ENCODE measurements around the gene RNPC3. TPM values are rescaled to one million over a fixed set of nuclear protein-coding genes. Genes with fewer than 3 reads are reported as not detected.
A peak's percentile ranks its signal among the peaks of the same experiment; 100 is the strongest.
"Not testable (repeated sequence)": the region's sequence is repeated elsewhere in the genome, so short reads cannot be mapped to it uniquely, and the experiment has no call there.

Gene RNPC3
- total RNA-seq, 4 donors from 2014 or later: 40.4 to 172 (median 70.6) TPM

DNA sequence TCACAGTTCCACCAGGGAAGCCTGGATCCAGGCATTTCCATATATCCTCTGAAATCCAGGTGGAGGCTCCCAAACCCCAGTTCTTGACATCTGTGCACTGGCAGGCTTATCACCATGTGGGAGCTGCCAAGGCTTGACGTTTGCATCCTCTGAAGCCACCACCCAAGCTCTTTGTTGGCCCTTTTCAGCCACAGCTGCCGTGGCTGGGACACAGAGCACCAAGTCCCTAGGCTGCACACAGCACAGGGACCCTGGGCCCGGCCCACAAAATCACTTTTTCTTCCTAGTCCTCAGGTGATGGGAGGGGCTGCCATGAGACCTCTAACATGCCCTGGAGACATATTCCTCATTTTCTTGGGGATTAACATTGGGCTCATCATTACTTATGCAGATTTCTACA, 22.3 kb downstream of the RNPC3 start:
- no peak for DNase-seq
- TF ChIP-seq, protein P1, sequence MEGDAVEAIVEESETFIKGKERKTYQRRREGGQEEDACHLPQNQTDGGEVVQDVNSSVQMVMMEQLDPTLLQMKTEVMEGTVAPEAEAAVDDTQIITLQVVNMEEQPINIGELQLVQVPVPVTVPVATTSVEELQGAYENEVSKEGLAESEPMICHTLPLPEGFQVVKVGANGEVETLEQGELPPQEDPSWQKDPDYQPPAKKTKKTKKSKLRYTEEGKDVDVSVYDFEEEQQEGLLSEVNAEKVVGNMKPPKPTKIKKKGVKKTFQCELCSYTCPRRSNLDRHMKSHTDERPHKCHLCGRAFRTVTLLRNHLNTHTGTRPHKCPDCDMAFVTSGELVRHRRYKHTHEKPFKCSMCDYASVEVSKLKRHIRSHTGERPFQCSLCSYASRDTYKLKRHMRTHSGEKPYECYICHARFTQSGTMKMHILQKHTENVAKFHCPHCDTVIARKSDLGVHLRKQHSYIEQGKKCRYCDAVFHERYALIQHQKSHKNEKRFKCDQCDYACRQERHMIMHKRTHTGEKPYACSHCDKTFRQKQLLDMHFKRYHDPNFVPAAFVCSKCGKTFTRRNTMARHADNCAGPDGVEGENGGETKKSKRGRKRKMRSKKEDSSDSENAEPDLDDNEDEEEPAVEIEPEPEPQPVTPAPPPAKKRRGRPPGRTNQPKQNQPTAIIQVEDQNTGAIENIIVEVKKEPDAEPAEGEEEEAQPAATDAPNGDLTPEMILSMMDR (IDR thresholded peaks at IDR 0.05): no peak
- TF ChIP-seq EP300 (IDR thresholded peaks at IDR 0.05; ENCODE audit: low read depth) (no peak), POLR2AphosphoS5 (IDR thresholded peaks at IDR 0.05) (no peak), POLR2A (IDR thresholded peaks at IDR 0.05) (no peak)
- Histone ChIP-seq H3K27ac (no peak overlapping the region), H3K9me3 (no peaks in the 10 kb centered on the region), H3K4me1 (no peaks in the 10 kb centered on the region), H3K4me3 (no peak overlapping the region), H3K27me3 (no peaks in the 10 kb centered on the region), H3K36me3 (peaks cover 0 to 92% (median 46%) of the 10 kb centered on the region in 4 donors)
- intact Hi-C loops (cut with DNase I; ENCODE audit: low total_unique reads): no loop called here
- 96 to 100% methylated on average over 1 to 3 of the region's 3 CpGs for WGBS, 2 donors (ENCODE audit: low coverage in 1 of 2)
- in situ Hi-C loops (cut with MboI; ENCODE audit: low pct_ligation_motif_present in 1 of 4, low pct_unique_long_range_greater_than_20kb in 1 of 4, low sequenced_read_pairs in 3 of 4): no loop called here

DNA sequence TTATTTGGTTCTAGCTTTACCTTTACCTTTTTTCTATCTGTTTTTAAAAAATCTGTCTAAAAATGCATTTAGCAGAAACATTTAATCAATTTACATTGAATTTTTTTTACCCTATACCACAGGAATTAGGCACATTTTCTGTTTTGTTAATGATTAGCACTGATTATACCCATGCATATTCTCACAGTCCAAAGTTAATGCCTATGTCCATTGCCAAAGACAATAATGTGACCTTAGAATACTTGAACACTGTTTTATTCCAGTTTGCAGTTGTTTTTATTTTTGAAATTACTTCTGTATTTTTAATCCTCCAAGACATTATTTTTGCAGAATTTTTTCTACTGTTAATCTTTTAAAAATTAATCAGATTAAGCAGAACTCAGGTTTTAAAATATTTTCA, 34.9 kb downstream of the RNPC3 start:
- TF ChIP-seq, protein P1 (IDR thresholded peaks at IDR 0.05): no peak
- TF ChIP-seq POLR2AphosphoS5 (IDR thresholded peaks at IDR 0.05) (no peak), EP300 (IDR thresholded peaks at IDR 0.05; ENCODE audit: low read depth) (no peak), POLR2A (IDR thresholded peaks at IDR 0.05) (no peak)
- H3K4me1 ChIP-seq: peaks cover 0 to 4% (median 2%) of the 10 kb centered on the region in 4 donors
- H3K27ac ChIP-seq: no peak overlapping the region
- no peaks in the 10 kb centered on the region for H3K27me3 ChIP-seq
- intact Hi-C loops (cut with DNase I; ENCODE audit: low total_unique reads): no loop called here
- H3K36me3 ChIP-seq: peaks cover 0 to 17% (median 2%) of the 10 kb centered on the region in 4 donors
- in situ Hi-C loops (cut with MboI; ENCODE audit: low pct_ligation_motif_present in 1 of 4, low pct_unique_long_range_greater_than_20kb in 1 of 4, low sequenced_read_pairs in 3 of 4): no loop called here
- no peak overlapping the region for H3K4me3 ChIP-seq
- no peaks in the 10 kb centered on the region for H3K9me3 ChIP-seq
- DNase-seq: no peak

DNA sequence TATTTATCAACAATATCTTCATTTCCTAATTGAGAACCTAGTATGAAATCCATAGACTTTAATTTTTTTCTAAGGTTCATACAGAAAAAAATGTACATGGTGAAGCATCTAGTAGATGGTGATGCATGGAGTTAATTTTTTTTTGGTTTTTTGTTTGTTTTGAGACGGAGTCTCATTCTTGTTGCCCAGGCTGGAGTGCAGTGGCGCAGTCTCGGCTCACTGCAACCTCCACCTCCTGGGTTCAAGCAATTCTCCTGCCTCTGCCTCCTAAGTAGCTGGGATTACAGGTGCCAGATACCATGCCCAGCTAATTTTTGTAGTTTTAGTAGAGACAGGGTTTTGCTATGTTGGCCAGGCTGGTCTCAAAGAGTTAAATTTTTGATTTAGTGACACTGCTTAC, 35.6 kb downstream of the RNPC3 start:
- H3K4me3 ChIP-seq; H3K4me1 ChIP-seq; H3K9me3 ChIP-seq; in situ Hi-C loops (cut with MboI; ENCODE audit: low pct_ligation_motif_present in 1 of 4, low pct_unique_long_range_greater_than_20kb in 1 of 4, low sequenced_read_pairs in 3 of 4); DNase-seq; intact Hi-C loops (cut with DNase I; ENCODE audit: low total_unique reads); H3K27me3 ChIP-seq: not testable (repeated sequence)
- Histone ChIP-seq H3K27ac (peak overlapping the region in 3 of 4 donors; percentile 59 to 69 (median 61)), H3K36me3 (peaks cover 0 to 11% (median 0%) of the 10 kb centered on the region in 4 donors)
- 78 to 87% methylated on average over 3 of the region's 3 CpGs for WGBS, 2 donors (ENCODE audit: low coverage in 1 of 2)

DNA sequence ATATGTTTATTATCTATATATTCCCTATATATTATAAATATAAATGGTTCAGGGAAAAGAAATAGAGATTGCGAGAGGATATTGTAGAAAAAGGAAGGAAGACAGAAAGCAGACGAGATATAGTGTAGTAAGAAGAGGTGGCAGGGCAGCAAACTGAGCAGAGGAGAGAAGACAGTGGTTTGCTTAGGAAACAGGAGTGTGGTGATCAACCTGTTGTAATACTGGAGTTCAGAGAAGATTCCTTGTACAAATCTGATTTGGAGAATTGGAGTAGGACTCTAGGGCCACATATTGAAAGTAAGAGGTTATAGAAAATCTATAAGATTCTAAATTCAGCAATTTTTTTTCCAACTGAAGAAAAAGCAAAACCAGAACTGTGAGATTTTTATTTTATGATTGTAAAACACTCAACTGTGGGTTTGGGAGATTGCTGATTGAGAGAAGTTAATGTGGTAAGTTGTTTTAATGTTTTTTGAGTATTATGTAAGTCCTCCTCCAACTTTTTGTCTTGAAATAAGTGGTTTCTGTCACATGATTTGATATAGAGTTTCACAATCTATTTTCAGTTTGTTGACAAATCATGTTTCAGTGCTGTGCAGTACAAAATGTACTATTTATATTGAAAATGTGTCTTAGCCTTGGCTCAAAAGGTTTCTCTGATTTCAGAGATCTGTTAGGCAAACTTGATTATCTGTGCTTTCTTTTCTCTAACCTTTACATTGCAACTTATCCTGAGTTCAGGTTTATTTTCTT, 36.3 kb downstream of the RNPC3 start:
- in situ Hi-C loops (cut with MboI; ENCODE audit: low pct_ligation_motif_present in 1 of 4, low pct_unique_long_range_greater_than_20kb in 1 of 4, low sequenced_read_pairs in 3 of 4): no loop called here
- Histone ChIP-seq H3K27ac (peak overlapping the region; percentile 10 to 69 (median 60)), H3K4me3 (no peak overlapping the region), H3K9me3 (no peaks in the 10 kb centered on the region), H3K4me1 (peaks cover 0 to 4% (median 2%) of the 10 kb centered on the region in 4 donors), H3K36me3 (peaks cover 0 to 7% (median 0%) of the 10 kb centered on the region in 4 donors), H3K27me3 (no peaks in the 10 kb centered on the region)
- 71 to 85% methylated on average over 2 of the region's 2 CpGs for WGBS, 2 donors (ENCODE audit: low coverage in 1 of 2)
- TF ChIP-seq EP300 (IDR thresholded peaks at IDR 0.05; ENCODE audit: low read depth) (no peak), POLR2AphosphoS5 (IDR thresholded peaks at IDR 0.05) (peak in 1 of 3 donors; percentile 35)
- intact Hi-C loops (cut with DNase I; ENCODE audit: low total_unique reads): no loop called here
- no peak for DNase-seq

DNA sequence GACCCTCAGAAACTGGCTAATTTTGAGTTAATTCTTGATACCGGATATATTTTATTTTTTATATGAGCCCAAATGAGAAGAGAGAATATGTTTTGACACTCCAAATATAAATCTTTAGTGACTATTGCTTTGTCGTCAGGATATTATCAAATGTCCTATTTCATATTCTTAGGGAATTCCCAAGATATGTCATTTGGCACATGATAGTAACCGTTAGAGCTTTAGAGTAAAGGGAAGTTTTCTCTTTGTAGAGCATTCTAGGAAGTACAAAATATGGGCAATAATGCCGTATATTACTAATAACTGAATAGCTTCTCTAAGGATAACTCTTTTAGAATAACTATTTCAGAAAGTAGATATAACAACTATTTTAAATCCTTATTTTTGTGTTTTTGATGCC, 37.6 kb downstream of the RNPC3 start:
- TF ChIP-seq POLR2AphosphoS5 (IDR thresholded peaks at IDR 0.05) (no peak), POLR2A (IDR thresholded peaks at IDR 0.05) (no peak), EP300 (IDR thresholded peaks at IDR 0.05; ENCODE audit: low read depth) (no peak)
- TF ChIP-seq, protein P1 (IDR thresholded peaks at IDR 0.05): no peak
- 91 to 92% methylated on average over 4 of the region's 4 CpGs for WGBS, 2 donors (ENCODE audit: low coverage in 1 of 2)
- in situ Hi-C loops (cut with MboI; ENCODE audit: low pct_ligation_motif_present in 1 of 4, low pct_unique_long_range_greater_than_20kb in 1 of 4, low sequenced_read_pairs in 3 of 4): no loop called here
- no peaks in the 10 kb centered on the region for H3K36me3 ChIP-seq
- no peak overlapping the region for H3K4me3 ChIP-seq
- H3K9me3 ChIP-seq: no peaks in the 10 kb centered on the region
- H3K4me1 ChIP-seq: peaks cover 0 to 4% (median 2%) of the 10 kb centered on the region in 4 donors
- H3K27ac ChIP-seq: peak overlapping the region in 2 of 4 donors; percentile 44 to 69
- DNase-seq: no peak
- no peaks in the 10 kb centered on the region for H3K27me3 ChIP-seq
- intact Hi-C loops (cut with DNase I; ENCODE audit: low total_unique reads): no loop called here
